HepG2 (cell line): ENCODE measurements around the gene EBF3. TPM values are rescaled to one million over a fixed set of nuclear protein-coding genes. Genes with fewer than 3 reads are reported as not detected.

Source experiments
- ATAC-seq: fragments of 200-7000 bp; cut with Tn5 transposase; 3 replicates; pipeline ENCODE4 v1.9.1; 2020; ENCODE audit warnings: mild to moderate bottlenecking, moderate library complexity
- BruUV-seq: library from RNA; stranded (reverse); fragments of 400-500 nt; replicated peaks from 2 replicates; lab custom pipeline; 2021; lab: Mats Ljungman, UMichigan
- CTCF ChIA-PET: fragments of 300-600 bp; formaldehyde crosslinking; extraction: SDS; loops from one replicate; lab custom pipeline; 2021; ENCODE audit warnings: low total read pairs, inconsistent platforms, low intra/inter-chr PET ratio; lab: Yijun Ruan, JAX
- POLR2A ChIA-PET: fragments of 350-600 bp; sonication (Branson Sonifier 250); formaldehyde crosslinking; loops from one replicate; lab custom pipeline; 2020; ENCODE audit warnings: antibody characterized with exemption, inconsistent platforms; lab: Yijun Ruan, JAX
- DNase-seq: peaks from one replicate; pipeline ENCODE4 v3.0.0-alpha.2; 2015; ENCODE audit warnings: low spot score
- FAIRE-seq: peaks from 3 replicates; lab custom pipeline; 2011; peaks lifted over from hg19 to GRCh38; lab: Jason Lieb, UNC
- H2AFZ ChIP-seq: one replicate; pipeline ENCODE4 v1.6.1; 2011; ENCODE audit warnings: low read length, inconsistent platforms
- H3K27ac ChIP-seq: fragments of 300-600 bp; 3 replicates; pipeline ENCODE4 v1.8.0; 2011; ENCODE audit warnings: mixed run types, mild to moderate bottlenecking, mixed read lengths, low read length, inconsistent platforms; ENCODE audit not compliant: insufficient read depth; ENCODE audit errors: extremely low read length
- H3K27me3 ChIP-seq, 2 experiments: fragments of 200-600 bp in 1 of 2; 2 replicates in 1 of 2; 3 replicates in 1 of 2; pipeline versions ENCODE4 v1.6.0 to v1.8.0; 2011; ENCODE audit warnings: low read length in 2 of 2, mild to moderate bottlenecking in 2 of 2, moderate library complexity in 2 of 2, inconsistent platforms in 1 of 2; ENCODE audit not compliant: insufficient read depth in 2 of 2, control insufficient read depth in 1 of 2
- H3K36me3 ChIP-seq, 2 experiments: fragments of 200-600 bp in 1 of 2; replicated peaks in 1 of 2; 2 replicates in 1 of 2; 3 replicates in 1 of 2; pipeline versions ENCODE4 v1.5.1 to v1.8.0; 2011; ENCODE audit warnings: low read length in 2 of 2, inconsistent platforms in 1 of 2; ENCODE audit not compliant: insufficient read depth in 2 of 2, control insufficient read depth in 1 of 2
- H3K4me1 ChIP-seq: 2 replicates; pipeline ENCODE4 v1.5.1; 2012; ENCODE audit warnings: low read length, inconsistent platforms; ENCODE audit not compliant: insufficient read depth
- H3K4me2 ChIP-seq: 2 replicates; pipeline ENCODE4 v1.6.0; 2011; ENCODE audit warnings: low read depth, low read length, inconsistent platforms
- H3K4me3 ChIP-seq, 3 experiments: fragments of 200-600 bp in 1 of 3; sonication (generic), shearing (Covaris generic) in 1 of 3; replicated peaks in 1 of 3; 2 replicates each; pipeline ENCODE4 v1.5.1; 2011 to 2016; ENCODE audit warnings: low read length in 3 of 3, inconsistent platforms in 2 of 3, low read depth in 2 of 3, mild to moderate bottlenecking in 2 of 3, control low read depth in 1 of 3, mixed read lengths in 1 of 3; ENCODE audit not compliant: insufficient read depth in 1 of 3
- H3K79me2 ChIP-seq: one replicate; pipeline ENCODE4 v1.6.1; 2011; ENCODE audit warnings: low read length, inconsistent platforms; ENCODE audit not compliant: insufficient read depth
- H3K9ac ChIP-seq: 2 replicates; pipeline ENCODE4 v1.6.0; 2011; ENCODE audit warnings: mild to moderate bottlenecking, low read depth, low read length, inconsistent platforms; ENCODE audit not compliant: insufficient read depth
- H3K9me3 ChIP-seq: 2 replicates; pipeline ENCODE4 v1.5.1; 2012; ENCODE audit warnings: mild to moderate bottlenecking, low read length
- H4K20me1 ChIP-seq: 2 replicates; pipeline ENCODE4 v1.6.0; 2011; ENCODE audit warnings: inconsistent platforms, mild to moderate bottlenecking, low read length, moderate library complexity; ENCODE audit not compliant: insufficient read depth
- ARID2 ChIP-seq: sonication (generic); formaldehyde crosslinking; IDR thresholded peaks from 2 replicates; pipeline ENCODE4 v1.8.1; 2022; ENCODE audit warnings: mild to moderate bottlenecking, missing genetic modification reagents, borderline replicate concordance
- FOXK1 ChIP-seq: sonication (generic); formaldehyde crosslinking; IDR thresholded peaks from 2 replicates; pipeline ENCODE4 v1.4.0; 2020; ENCODE audit warnings: low read depth, missing genetic modification reagents, borderline replicate concordance
- RAD51 ChIP-seq: fragments of 450-650 bp; IDR thresholded peaks from 2 replicates; pipeline ENCODE4 v1.6.1; 2016; ENCODE audit warnings: borderline replicate concordance
- REXO4 ChIP-seq: sonication (generic); formaldehyde crosslinking; IDR thresholded peaks from 2 replicates; pipeline ENCODE4 v1.8.0; 2022; ENCODE audit warnings: missing genetic modification reagents, mild to moderate bottlenecking, borderline replicate concordance
- ZFY ChIP-seq: sonication (generic); formaldehyde crosslinking; IDR thresholded peaks from 2 replicates; pipeline ENCODE4 v1.4.0; 2020; ENCODE audit warnings: missing genetic modification reagents
- ZNF326 ChIP-seq: sonication (generic); formaldehyde crosslinking; IDR thresholded peaks from 2 replicates; pipeline ENCODE4 v1.4.0; 2020; ENCODE audit warnings: missing genetic modification reagents, borderline replicate concordance
- WGBS: methylation state at CpG from one replicate; pipeline ENCODE4 v1.1.6; 2017; ENCODE audit warnings: low lambda C conversion rate; 5-methylcytosine and 5-hydroxymethylcytosine counted together
- in situ Hi-C: cut with HindIII; loops from 2 replicates; pipeline ENCODE4 v1.10.0; 2017; ENCODE audit warnings: low pct_unique_long_range_greater_than_20kb; ENCODE audit not compliant: extremely low pct_ligation_motif_present
- intact Hi-C: fragments of 100-400 bp; cut with micrococcal nuclease; formaldehyde crosslinking; loops from one replicate; pipeline ENCODE4 v1.10.0; 2022; ENCODE audit not compliant: unreplicated experiment
- polyA plus RNA-seq, 8 experiments: library from polyadenylated mRNA; depleted of rRNA in 3 of 8; stranded (reverse) in 7 of 8; unstranded in 1 of 8; fragments of >200 nt; fragmentation: Illumina TruSeq in 4 of 8; extraction: Trizol in 4 of 8; gene quantifications; 2 replicates each; pipeline versions ENCODE4 v1.2.1 to v1.2.3, GENCODE V29; 2011 to 2016; ENCODE audit warnings: low read depth in 4 of 8, missing spikeins in 1 of 8, mixed read lengths in 1 of 8; ENCODE audit not compliant: insufficient read depth in 1 of 8
- total RNA-seq, 5 experiments: library from RNA; depleted of rRNA; stranded (reverse); fragments of >200 nt; fragmentation: Illumina TruSeq; extraction: Trizol; gene quantifications; 2 replicates each; pipeline ENCODE4 v1.2.3, GENCODE V29; 2016; ENCODE audit warnings: low read depth in 1 of 5

Gene EBF3
- total and polyA plus RNA-seq, 2 of the 13 experiments (the other 11 are each of a cell fraction or from before 2014, with no cell fraction given) = not detected

- Histone ChIP-seq H4K20me1 (no peaks in the 10 kb centered on the region), H2AFZ (no peak overlapping the region), H3K4me1 (no peaks in the 10 kb centered on the region), H3K27ac (no peak overlapping the region), H3K9ac (no peak overlapping the region)
- intact Hi-C loops = no loop called here
- WGBS = 54% methylated on average over 2 of the region's 3 CpGs
- FAIRE-seq = no peak
- no peak for ATAC-seq
- no peak for DNase-seq
- TF ChIP-seq RAD51 = no peak
- TF ChIP-seq, all 625 proteins: peak for 0
- ChIA-PET CTCF (no interaction called here), POLR2A (no interaction called here)
- Histone ChIP-seq H3K4me2 (no peak overlapping the region), H3K79me2 (no peaks in the 10 kb centered on the region), H3K27me3 (peaks cover 4 to 50% of the 10 kb centered on the region in 2 experiments), H3K4me3 (no peak overlapping the region), H3K36me3 (no peaks in the 10 kb centered on the region), H3K9me3 (no peaks in the 10 kb centered on the region)
- no TSS peak for BruUV-seq
- in situ Hi-C loops = no loop called here
These were observed 46.1 kb downstream of the EBF3 start for GRCh38 chr10:129917936-129918335.

- no peaks in the 10 kb centered on the region for H3K4me1 ChIP-seq
- no peak overlapping the region for H3K27ac ChIP-seq
- TF ChIP-seq ZFY (CRISPR knock-in tag) (no peak), REXO4 (CRISPR knock-in tag) (no peak), ZNF326 (CRISPR knock-in tag) (no peak), ARID2 (no peak), FOXK1 (CRISPR knock-in tag) (no peak)
- WGBS = 38% methylated on average over 6 of the region's 7 CpGs
- in situ Hi-C loops = no loop called here
- ChIA-PET CTCF (no interaction called here), POLR2A (no interaction called here)
- DNase-seq = no peak
- no peaks in the 10 kb centered on the region for H3K36me3 ChIP-seq
- no TSS peak for BruUV-seq
- H3K9me3 ChIP-seq = no peaks in the 10 kb centered on the region
- intact Hi-C loops = no loop called here
- no peak for ATAC-seq
- H3K27me3 ChIP-seq = peaks cover 5 to 48% of the 10 kb centered on the region in 2 experiments
- no peaks in the 10 kb centered on the region for H4K20me1 ChIP-seq
- no peak overlapping the region for H3K4me2 ChIP-seq
- H3K4me3 ChIP-seq = no peak overlapping the region
- H3K79me2 ChIP-seq = no peaks in the 10 kb centered on the region
- H2AFZ ChIP-seq = no peak overlapping the region
- no peak for FAIRE-seq
- no peak overlapping the region for H3K9ac ChIP-seq
These were observed 47.5 kb downstream of the EBF3 start for GRCh38 chr10:129916506-129916995.
